ENCODE measurements around the gene PXDC1. TPM values are rescaled to one million over a fixed set of nuclear protein-coding genes. Genes with fewer than 3 reads are reported as not detected.

PXDC1 gene
- total and polyA plus RNA-seq, 7 donors, result 9.8 to 32.0 (median 22.5) TPM

GRCh38 chr6:3737831-3738210 lies 13.7 kb downstream of the PXDC1 start:
- Histone ChIP-seq H3K27ac (no peak overlapping the region), H3K36me3 (ENCODE audit: insufficient read depth in 1 of 2, low read depth in 1 of 2) (peaks cover 6 to 36% of the 10 kb centered on the region in 2 donors)
- no peak for TF ChIP-seq CTCF (IDR thresholded peaks at IDR 0.05)

GRCh38 chr6:3737149-3737830 lies 14.2 kb downstream of the PXDC1 start:
- no peak for TF ChIP-seq CTCF (IDR thresholded peaks at IDR 0.05)
- H3K27me3 ChIP-seq (ENCODE audit: insufficient read depth in 3 of 3, low read length in 2 of 3), result no peaks in the 10 kb centered on the region
- H3K9me3 ChIP-seq, result no peaks in the 10 kb centered on the region
- H3K4me3 ChIP-seq, result no peak overlapping the region
- ATAC-seq (no peak), DNase-seq (no peak)
- H3K36me3 ChIP-seq (ENCODE audit: insufficient read depth in 1 of 2, low read depth in 1 of 2), result peaks cover 6 to 36% of the 10 kb centered on the region in 2 donors
- H3K27ac ChIP-seq, result no peak overlapping the region
- H3K4me1 ChIP-seq, result peaks cover 23% of the 10 kb centered on the region
- intact Hi-C loops (cut with DNase I), result loop anchor here (10.0 kb wide), 2 partner anchors 602 to 612 kb away; no protein-coding TSS in a partner anchor
- 74 to 76% (median 76%) methylated on average over 25 of the region's 25 CpGs for WGBS, 3 donors

More at GRCh38 chr6:3737831-3738210, 13.7 kb downstream of the PXDC1 start:
- no peak overlapping the region for H3K4me3 ChIP-seq
- peaks cover 28% of the 10 kb centered on the region for H3K4me1 ChIP-seq
- H3K9me3 ChIP-seq, result no peaks in the 10 kb centered on the region
- 84 to 91% (median 85%) methylated on average over 12 of the region's 12 CpGs for WGBS, 3 donors
- intact Hi-C loops (cut with DNase I), result loop anchor here (10.0 kb wide), 2 partner anchors 603 to 613 kb away; no protein-coding TSS in a partner anchor
- DNase-seq, result no peak
- no peak for ATAC-seq
- no peaks in the 10 kb centered on the region for H3K27me3 ChIP-seq (ENCODE audit: insufficient read depth in 3 of 3, low read length in 2 of 3)

GRCh38 chr6:3735029-3735605 lies 16.4 kb downstream of the PXDC1 start:
- TF ChIP-seq CTCF (IDR thresholded peaks at IDR 0.05), result no peak
- intact Hi-C loops (cut with DNase I), result loop anchor here (10.0 kb wide), 2 partner anchors 600 to 610 kb away; no protein-coding TSS in a partner anchor
- Histone ChIP-seq H3K36me3 (ENCODE audit: insufficient read depth in 1 of 2, low read depth in 1 of 2) (peaks cover 6 to 52% of the 10 kb centered on the region in 2 donors), H3K27ac (no peak overlapping the region), H3K27me3 (ENCODE audit: insufficient read depth in 3 of 3, low read length in 2 of 3) (no peaks in the 10 kb centered on the region), H3K4me3 (no peak overlapping the region), H3K4me1 (peaks cover 5% of the 10 kb centered on the region), H3K9me3 (no peaks in the 10 kb centered on the region)
- ATAC-seq (no peak), DNase-seq (no peak)
- WGBS, 3 donors, result 96 to 99% (median 99%) methylated on average over 5 of the region's 5 CpGs

- intact Hi-C loops (cut with DNase I), result loop anchor here (5.0 to 10.0 kb wide), 3 partner anchors 322 to 609 kb away; no protein-coding TSS in a partner anchor
- ATAC-seq, result no peak
- H3K36me3 ChIP-seq (ENCODE audit: insufficient read depth in 1 of 2, low read depth in 1 of 2), result peaks cover 6 to 52% of the 10 kb centered on the region in 2 donors
- no peak overlapping the region for H3K4me3 ChIP-seq
- H3K4me1 ChIP-seq, result peaks cover 3% of the 10 kb centered on the region
- no peak overlapping the region for H3K27ac ChIP-seq
- no peaks in the 10 kb centered on the region for H3K27me3 ChIP-seq (ENCODE audit: insufficient read depth in 3 of 3, low read length in 2 of 3)
- DNase-seq, result no peak
- no peaks in the 10 kb centered on the region for H3K9me3 ChIP-seq
- TF ChIP-seq CTCF (IDR thresholded peaks at IDR 0.05), result no peak
- WGBS, 3 donors, result 83 to 90% (median 84%) methylated on average over 10 of the region's 10 CpGs
Observed at GRCh38 chr6:3734023-3734422, 17.5 kb downstream of the PXDC1 start.
